Activated naive CD4-positive, alpha-beta T cell treated with anti-CD3 and anti-CD28 coated beads for 36 hours (primary cell): ENCODE data around the gene SLC35D1. TPM values are rescaled to one million over a fixed set of nuclear protein-coding genes. Genes with fewer than 3 reads are reported as not detected.
"Not testable (repeated sequence)": the region's sequence is repeated elsewhere in the genome, so short reads cannot be mapped to it uniquely, and the experiment has no call there.

Experiments used
- CTCF ChIA-PET: fragments of 350-600 bp; sonication (Branson Sonifier 250); formaldehyde crosslinking; loops from one replicate; lab custom pipeline; 2021; ENCODE audit warnings: antibody characterized with exemption; lab: Charles Lee
- DNase-seq: peaks from one replicate; pipeline ENCODE4 v3.0.0-alpha.2; 2020
- H3K27ac Mint-ChIP-seq: one replicate; pipeline ENCODE4 v1.8.0; 2021; ENCODE audit warnings: mild to moderate bottlenecking, mixed read lengths
- H3K27me3 Mint-ChIP-seq: one replicate; pipeline ENCODE4 v1.8.0; 2021; ENCODE audit warnings: low read depth, mixed read lengths
- H3K36me3 Mint-ChIP-seq: one replicate; pipeline ENCODE4 v1.8.0; 2021; ENCODE audit warnings: low read depth, mixed read lengths
- H3K4me1 Mint-ChIP-seq: one replicate; pipeline ENCODE4 v1.8.0; 2021; ENCODE audit warnings: low read depth, mixed read lengths
- H3K4me3 Mint-ChIP-seq: one replicate; pipeline ENCODE4 v1.8.0; 2021; ENCODE audit warnings: mild to moderate bottlenecking, moderate library complexity, mixed read lengths
- H3K9me3 Mint-ChIP-seq: one replicate; pipeline ENCODE4 v1.8.0; 2021; ENCODE audit warnings: mixed read lengths
- intact Hi-C: fragments of 100-400 bp; cut with micrococcal nuclease; formaldehyde crosslinking; loops from one replicate; pipeline ENCODE4 v1.15.1; 2023
- total RNA-seq, 2 experiments: library from RNA; stranded (reverse); gene quantifications; one replicate each; pipeline ENCODE4 v1.2.3, GENCODE V29; 2021

SLC35D1 gene
- total RNA-seq, 2 experiments from 2014 or later: 10.5 to 11.1 TPM

DNA sequence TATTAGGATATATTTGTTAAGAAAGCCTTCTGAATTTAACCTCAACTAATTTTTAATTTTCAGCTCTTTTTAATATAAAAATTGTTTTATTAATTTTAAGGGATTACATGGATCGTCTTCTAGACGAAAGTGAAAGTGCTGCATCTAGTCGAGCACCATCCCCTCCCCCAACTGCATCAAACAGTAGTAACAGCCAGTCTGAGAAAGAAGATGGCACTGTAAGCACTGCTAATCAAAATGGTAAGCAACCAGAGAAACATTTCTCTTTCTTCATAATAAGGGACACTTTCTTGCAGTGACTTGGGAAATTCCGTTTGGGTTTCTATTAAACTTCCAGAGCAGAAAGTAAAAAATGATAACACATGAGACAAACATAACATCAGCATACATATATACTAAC is 72.3 kb downstream of the SLC35D1 start:
- peak; percentile 71 for DNase-seq
- intact Hi-C loops: loop anchor here (1.0 to 5.0 kb wide), 7 partner anchors 27 to 729 kb away; no protein-coding TSS in a partner anchor
- Mint-ChIP-seq H3K4me1 (peaks cover 50% of the 10 kb centered on the region), H3K36me3 (peaks cover 45% of the 10 kb centered on the region), H3K27ac (peak overlapping the region; percentile 87), H3K4me3 (peak overlapping the region; percentile 51), H3K27me3 (no peaks in the 10 kb centered on the region), H3K9me3 (no peaks in the 10 kb centered on the region)
- CTCF ChIA-PET: interaction anchor here (0.6 to 1.4 kb wide), 8 partner anchors 11 to 467 kb away, joined by 3 to 10 read pairs (median 3); no protein-coding TSS in a partner anchor

DNA sequence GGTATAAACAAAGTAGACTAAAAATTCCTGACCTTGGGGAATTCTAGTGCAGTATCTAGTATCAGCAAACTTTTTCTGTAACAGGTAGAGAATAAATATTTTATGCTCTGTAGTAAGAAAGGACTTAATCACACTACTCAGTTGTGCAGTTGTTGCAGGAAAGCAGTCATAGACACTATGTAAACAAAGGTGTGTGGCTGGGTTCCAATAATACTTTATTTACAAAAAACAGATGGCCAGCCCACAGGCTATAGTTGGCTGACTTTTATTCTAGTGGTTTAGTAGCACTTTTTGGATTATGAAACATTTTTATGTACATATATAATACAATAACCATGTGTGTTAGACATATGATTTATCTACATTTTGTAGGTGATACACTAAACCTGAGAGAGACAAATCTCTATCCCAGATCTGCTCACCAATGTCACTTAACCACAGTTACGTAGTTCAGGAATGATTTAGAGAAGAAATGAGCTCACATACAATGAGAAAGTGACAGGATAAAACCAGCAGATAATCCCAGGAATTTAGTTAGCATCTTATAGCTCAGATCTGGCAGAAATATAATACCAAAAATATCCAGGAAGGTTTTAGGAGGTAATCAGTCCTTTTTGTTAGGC is 73.1 kb downstream of the SLC35D1 start:
- intact Hi-C loops: loop anchor here (1.0 to 5.0 kb wide), 7 partner anchors 27 to 729 kb away; no protein-coding TSS in a partner anchor
- H3K27me3 Mint-ChIP-seq: no peaks in the 10 kb centered on the region
- DNase-seq: no peak
- H3K36me3 Mint-ChIP-seq: peaks cover 41% of the 10 kb centered on the region
- H3K27ac Mint-ChIP-seq: peak overlapping the region; percentile 87
- H3K4me3 Mint-ChIP-seq: peak overlapping the region; percentile 30
- H3K4me1 Mint-ChIP-seq: peaks cover 45% of the 10 kb centered on the region
- H3K9me3 Mint-ChIP-seq: no peaks in the 10 kb centered on the region
- CTCF ChIA-PET: interaction anchor here (0.6 to 1.4 kb wide), 7 partner anchors 12 to 254 kb away, joined by 3 to 10 read pairs (median 3); no protein-coding TSS in a partner anchor

DNA sequence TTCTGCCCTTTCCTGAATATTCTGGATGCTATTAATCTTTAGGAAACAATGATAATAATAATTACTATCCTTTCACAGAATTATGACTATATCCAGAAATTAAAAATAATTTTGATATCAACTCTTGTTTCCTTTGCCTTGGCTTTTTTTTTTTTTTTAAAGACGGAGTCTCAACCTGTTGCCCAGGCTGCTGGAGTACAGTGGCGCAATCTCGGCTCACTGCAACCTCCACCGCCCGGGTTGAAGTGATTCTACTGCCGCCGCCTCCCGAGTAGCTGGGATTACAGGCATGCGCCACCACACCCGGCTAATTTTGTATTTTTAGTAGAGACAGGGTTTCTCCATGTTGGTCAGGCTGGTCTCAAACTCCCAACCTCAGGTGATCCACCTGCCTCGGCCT is 74.3 kb downstream of the SLC35D1 start:
- H3K4me3 Mint-ChIP-seq, DNase-seq, H3K9me3 Mint-ChIP-seq, H3K27ac Mint-ChIP-seq, H3K27me3 Mint-ChIP-seq: not testable (repeated sequence)
- peaks cover 42% of the 10 kb centered on the region for H3K36me3 Mint-ChIP-seq
- peaks cover 40% of the 10 kb centered on the region for H3K4me1 Mint-ChIP-seq
- intact Hi-C loops: loop anchor here (2.0 to 5.0 kb wide), 6 partner anchors 49 to 727 kb away; no protein-coding TSS in a partner anchor
- CTCF ChIA-PET: interaction anchor here (0.5 to 0.7 kb wide), 4 partner anchors 35 to 793 kb away, joined by 3 read pairs; no protein-coding TSS in a partner anchor

DNA sequence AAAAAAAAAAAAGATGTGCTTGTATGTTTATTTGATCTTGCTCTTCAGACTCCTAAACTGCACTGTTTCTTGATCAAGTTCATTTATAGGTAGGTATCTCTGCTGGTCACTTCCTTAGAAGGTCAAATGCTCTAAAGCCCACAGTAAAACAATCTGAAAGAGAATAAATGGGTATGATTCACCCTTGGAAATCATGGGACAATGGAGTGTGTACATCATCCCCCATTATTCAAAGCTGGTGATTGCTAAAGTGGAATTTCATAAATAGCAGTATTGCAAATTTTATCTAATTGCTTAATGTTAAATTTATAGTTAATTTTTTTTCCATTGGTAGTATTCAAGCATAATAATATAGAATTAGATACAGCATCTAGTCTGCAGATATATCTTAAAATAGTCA is 75.7 kb downstream of the SLC35D1 start:
- no peaks in the 10 kb centered on the region for H3K9me3 Mint-ChIP-seq
- no peak overlapping the region for H3K27ac Mint-ChIP-seq
- H3K36me3 Mint-ChIP-seq: peaks cover 36% of the 10 kb centered on the region
- CTCF ChIA-PET: interaction anchor here (0.8 kb wide), 1 partner anchor 171 kb away, joined by 3 read pairs; no protein-coding TSS in a partner anchor
- peaks cover 31% of the 10 kb centered on the region for H3K4me1 Mint-ChIP-seq
- H3K4me3 Mint-ChIP-seq: no peak overlapping the region
- intact Hi-C loops: no loop called here
- no peak for DNase-seq
- H3K27me3 Mint-ChIP-seq: no peaks in the 10 kb centered on the region

DNA sequence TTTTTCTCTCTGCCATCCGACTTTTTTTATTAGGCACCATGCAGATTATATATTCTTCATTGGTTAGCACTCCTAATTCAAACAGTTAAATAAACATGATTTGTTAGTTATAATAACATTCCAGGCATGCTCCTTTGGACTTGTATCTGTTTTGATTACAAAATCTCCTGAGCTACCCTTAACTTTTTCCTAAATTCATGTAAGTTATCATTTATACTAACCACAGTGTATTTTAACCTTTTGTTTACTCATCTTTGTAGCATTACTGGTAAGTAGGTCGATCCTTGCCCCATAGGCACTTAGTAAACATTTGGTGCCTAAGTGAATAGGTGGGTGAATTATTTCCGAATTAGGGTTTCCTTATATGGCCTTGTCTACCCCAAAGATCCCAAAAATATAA is 85.4 kb downstream of the SLC35D1 start:
- H3K27me3 Mint-ChIP-seq: no peaks in the 10 kb centered on the region
- no peak overlapping the region for H3K4me3 Mint-ChIP-seq
- peaks cover 8% of the 10 kb centered on the region for H3K9me3 Mint-ChIP-seq
- CTCF ChIA-PET: no interaction called here
- intact Hi-C loops: loop anchor here (2.0 kb wide), 1 partner anchor 16 kb away; no protein-coding TSS in a partner anchor
- peaks cover 55% of the 10 kb centered on the region for H3K36me3 Mint-ChIP-seq
- no peak overlapping the region for H3K27ac Mint-ChIP-seq
- DNase-seq: no peak
- H3K4me1 Mint-ChIP-seq: peaks cover 17% of the 10 kb centered on the region

DNA sequence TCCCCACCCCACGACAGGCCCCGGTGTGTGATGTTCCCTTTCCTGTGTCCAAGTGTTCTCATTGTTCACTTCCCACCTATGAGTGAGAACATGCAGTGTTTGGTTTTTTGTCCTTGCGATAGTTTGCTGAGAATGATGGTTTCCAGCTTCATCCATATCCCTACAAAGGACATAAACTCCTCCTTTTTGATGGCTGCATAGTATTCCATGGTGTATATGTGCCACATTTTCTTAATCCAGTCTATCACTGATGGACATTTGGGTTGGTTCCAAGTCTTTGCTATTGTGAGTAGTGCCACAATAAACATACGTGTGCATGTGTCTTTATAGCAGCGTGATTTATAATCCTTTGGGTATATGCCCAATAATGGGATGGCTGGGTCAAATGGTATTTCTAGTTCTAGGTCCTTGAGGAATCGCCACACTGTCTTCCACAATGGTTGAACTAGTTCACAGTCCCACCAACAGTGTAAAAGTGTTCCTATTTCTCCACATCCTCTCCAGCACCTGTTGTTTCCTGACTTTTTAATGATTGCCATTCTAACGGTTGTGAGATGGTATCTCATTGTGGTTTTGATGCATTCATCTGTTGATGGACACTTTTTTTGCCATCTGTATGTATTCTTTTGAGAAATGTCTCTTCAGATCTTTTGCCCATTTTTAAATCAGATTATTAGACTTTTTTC is 87.6 kb downstream of the SLC35D1 start:
- H3K36me3 Mint-ChIP-seq: peaks cover 66% of the 10 kb centered on the region
- H3K27ac Mint-ChIP-seq, H3K9me3 Mint-ChIP-seq, CTCF ChIA-PET, DNase-seq, intact Hi-C loops, H3K4me3 Mint-ChIP-seq, H3K27me3 Mint-ChIP-seq: not testable (repeated sequence)
- peaks cover 22% of the 10 kb centered on the region for H3K4me1 Mint-ChIP-seq

DNA sequence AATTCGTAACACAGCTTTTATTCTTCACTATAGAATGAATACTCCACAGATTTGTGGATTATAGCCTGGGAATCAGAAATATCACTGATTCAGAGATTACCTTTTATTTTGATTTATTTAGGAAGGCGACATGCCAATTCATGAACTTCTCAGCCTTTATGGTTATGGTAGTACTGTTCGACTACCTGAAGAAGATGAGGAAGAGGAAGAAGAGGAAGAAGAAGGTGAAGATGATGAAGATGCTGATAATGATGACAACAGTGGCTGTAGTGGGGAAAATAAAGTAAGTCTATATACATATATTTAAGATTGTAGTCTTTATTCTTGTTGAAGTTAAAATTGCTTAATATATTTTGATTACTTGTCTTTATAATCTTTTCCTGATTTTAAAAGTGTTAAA is 96.0 kb downstream of the SLC35D1 start:
- CTCF ChIA-PET: no interaction called here
- intact Hi-C loops: no loop called here
- Mint-ChIP-seq H3K36me3 (peaks cover 51% of the 10 kb centered on the region), H3K9me3 (no peaks in the 10 kb centered on the region), H3K4me1 (peaks cover 61% of the 10 kb centered on the region), H3K27ac (no peak overlapping the region), H3K4me3 (no peak overlapping the region), H3K27me3 (no peaks in the 10 kb centered on the region)
- no peak for DNase-seq

DNA sequence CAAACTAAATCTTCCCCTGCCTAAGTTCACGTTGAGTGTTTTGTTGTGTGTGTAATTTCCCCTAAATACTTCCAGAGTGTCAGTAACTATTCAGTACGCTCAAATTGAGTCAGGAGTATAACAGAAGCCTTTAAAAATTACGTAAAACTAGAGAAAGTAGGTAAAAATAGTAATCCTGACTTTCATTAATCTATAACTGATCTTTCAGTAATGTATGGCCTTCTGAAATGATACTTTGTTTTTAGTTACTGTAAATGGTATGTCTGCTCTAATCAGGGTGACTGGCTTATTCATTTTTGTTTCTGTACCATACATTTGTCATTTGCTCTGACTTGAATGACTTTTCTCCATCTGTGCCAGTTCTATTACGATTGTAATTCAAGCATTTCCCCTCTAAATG is 99.7 kb downstream of the SLC35D1 start:
- CTCF ChIA-PET: no interaction called here
- Mint-ChIP-seq H3K9me3 (no peaks in the 10 kb centered on the region), H3K27ac (peak overlapping the region; percentile 78), H3K4me1 (peaks cover 43% of the 10 kb centered on the region), H3K36me3 (peaks cover 49% of the 10 kb centered on the region), H3K4me3 (no peak overlapping the region), H3K27me3 (no peaks in the 10 kb centered on the region)
- intact Hi-C loops: loop anchor here (1.0 kb wide), 1 partner anchor 27 kb away; no protein-coding TSS in a partner anchor
- no peak for DNase-seq

DNA sequence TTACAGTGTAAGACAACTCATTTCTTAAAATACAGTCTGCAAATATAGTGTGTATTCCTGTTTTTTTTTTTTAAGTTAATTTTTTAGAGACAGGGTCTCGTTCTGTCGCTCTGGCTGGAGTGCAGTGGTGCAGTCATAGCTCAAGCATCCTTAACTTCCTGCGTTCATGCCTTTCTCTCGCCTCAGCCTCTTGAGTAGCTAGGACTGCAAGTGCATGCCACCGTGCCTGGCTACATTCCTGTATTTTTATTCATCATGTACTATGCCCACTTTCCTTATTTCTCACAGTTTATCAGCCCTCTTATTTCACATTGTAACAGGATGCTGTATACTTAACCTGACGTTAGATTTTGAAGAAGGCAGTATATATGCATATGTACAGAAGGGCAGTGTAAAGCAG is 102.4 kb downstream of the SLC35D1 start:
- intact Hi-C loops: no loop called here
- no peak for DNase-seq
- Mint-ChIP-seq H3K9me3 (no peaks in the 10 kb centered on the region), H3K4me1 (peaks cover 47% of the 10 kb centered on the region), H3K27me3 (no peaks in the 10 kb centered on the region), H3K36me3 (peaks cover 52% of the 10 kb centered on the region), H3K27ac (no peak overlapping the region), H3K4me3 (no peak overlapping the region)
- CTCF ChIA-PET: interaction anchor here (1.4 kb wide), 1 partner anchor 45 kb away, joined by 4 read pairs; no protein-coding TSS in a partner anchor

Other genes starting within 250 kb of the SLC35D1 start
- gene DNAI4, start 129.3 kb downstream of the SLC35D1 start, total RNA-seq: 1 to 10 TPM in 1 of 2 experiments, under 1 TPM in 1; 0.83 to 1.5 TPM
- gene MIER1, start 129.2 kb downstream of the SLC35D1 start, total RNA-seq: 10 to 100 TPM; 56.5 to 58.3 TPM
- under 1 TPM in 1 of 2 experiments, not detected in 1; 0.25 TPM for gene C1orf141, start 80.8 kb upstream of the SLC35D1 start, total RNA-seq
- gene IL23R, start 112.3 kb upstream of the SLC35D1 start, total RNA-seq: 10 to 100 TPM; 12.2 to 14.9 TPM